ENCODE data around the gene CDIPT. TPM values are rescaled to one million over a fixed set of nuclear protein-coding genes. Genes with fewer than 3 reads are reported as not detected.
A peak's percentile ranks its signal among the peaks of the same experiment; 100 is the strongest.

CDIPT gene
- total and polyA plus RNA-seq, 2 of the 13 experiments (the other 11 are each of a cell fraction or from before 2014, with no cell fraction given): 54.9 to 97.5 TPM

DNA sequence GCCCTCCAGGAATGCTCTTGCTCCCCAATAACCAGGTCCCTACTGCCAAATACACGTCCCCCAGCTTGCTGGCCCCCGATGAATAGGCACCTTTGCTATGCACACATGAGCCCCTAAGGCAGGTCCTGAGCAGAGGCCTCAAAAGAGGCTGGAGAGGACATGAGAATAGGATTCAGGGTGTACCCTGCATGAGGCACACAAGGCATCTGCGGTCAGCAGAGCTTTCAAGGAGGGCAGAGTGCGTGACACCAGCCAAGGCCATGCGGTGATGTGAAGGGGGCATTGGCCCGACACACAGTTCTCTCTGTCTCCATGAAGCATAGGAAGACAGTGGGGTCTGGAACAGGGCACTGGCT, 29.4 kb upstream of the CDIPT start (continued):
- TF ChIP-seq, protein P1, sequence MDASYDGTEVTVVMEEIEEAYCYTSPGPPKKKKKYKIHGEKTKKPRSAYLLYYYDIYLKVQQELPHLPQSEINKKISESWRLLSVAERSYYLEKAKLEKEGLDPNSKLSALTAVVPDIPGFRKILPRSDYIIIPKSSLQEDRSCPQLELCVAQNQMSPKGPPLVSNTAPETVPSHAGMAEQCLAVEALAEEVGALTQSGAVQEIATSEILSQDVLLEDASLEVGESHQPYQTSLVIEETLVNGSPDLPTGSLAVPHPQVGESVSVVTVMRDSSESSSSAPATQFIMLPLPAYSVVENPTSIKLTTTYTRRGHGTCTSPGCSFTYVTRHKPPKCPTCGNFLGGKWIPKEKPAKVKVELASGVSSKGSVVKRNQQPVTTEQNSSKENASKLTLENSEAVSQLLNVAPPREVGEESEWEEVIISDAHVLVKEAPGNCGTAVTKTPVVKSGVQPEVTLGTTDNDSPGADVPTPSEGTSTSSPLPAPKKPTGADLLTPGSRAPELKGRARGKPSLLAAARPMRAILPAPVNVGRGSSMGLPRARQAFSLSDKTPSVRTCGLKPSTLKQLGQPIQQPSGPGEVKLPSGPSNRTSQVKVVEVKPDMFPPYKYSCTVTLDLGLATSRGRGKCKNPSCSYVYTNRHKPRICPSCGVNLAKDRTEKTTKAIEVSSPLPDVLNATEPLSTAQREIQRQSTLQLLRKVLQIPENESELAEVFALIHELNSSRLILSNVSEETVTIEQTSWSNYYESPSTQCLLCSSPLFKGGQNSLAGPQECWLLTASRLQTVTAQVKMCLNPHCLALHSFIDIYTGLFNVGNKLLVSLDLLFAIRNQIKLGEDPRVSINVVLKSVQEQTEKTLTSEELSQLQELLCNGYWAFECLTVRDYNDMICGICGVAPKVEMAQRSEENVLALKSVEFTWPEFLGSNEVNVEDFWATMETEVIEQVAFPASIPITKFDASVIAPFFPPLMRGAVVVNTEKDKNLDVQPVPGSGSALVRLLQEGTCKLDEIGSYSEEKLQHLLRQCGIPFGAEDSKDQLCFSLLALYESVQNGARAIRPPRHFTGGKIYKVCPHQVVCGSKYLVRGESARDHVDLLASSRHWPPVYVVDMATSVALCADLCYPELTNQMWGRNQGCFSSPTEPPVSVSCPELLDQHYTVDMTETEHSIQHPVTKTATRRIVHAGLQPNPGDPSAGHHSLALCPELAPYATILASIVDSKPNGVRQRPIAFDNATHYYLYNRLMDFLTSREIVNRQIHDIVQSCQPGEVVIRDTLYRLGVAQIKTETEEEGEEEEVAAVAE (CRISPR knock-in tag; IDR thresholded peaks at IDR 0.05; ENCODE audit: borderline replicate concordance): no peak
- TF ChIP-seq ZFYVE20 (CRISPR knock-in tag; IDR thresholded peaks at IDR 0.05; ENCODE audit: borderline replicate concordance, low read depth): no peak
- TF ChIP-seq, protein P2, sequence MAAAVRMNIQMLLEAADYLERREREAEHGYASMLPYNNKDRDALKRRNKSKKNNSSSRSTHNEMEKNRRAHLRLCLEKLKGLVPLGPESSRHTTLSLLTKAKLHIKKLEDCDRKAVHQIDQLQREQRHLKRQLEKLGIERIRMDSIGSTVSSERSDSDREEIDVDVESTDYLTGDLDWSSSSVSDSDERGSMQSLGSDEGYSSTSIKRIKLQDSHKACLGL (CRISPR knock-in tag; IDR thresholded peaks at IDR 0.05): no peak
- 0 out of 2 replicates have a peak, but pooled peaks have one; percentile 25 for TF ChIP-seq ZNF570 (CRISPR knock-in tag; IDR thresholded peaks at IDR 0.05; ENCODE audit: borderline replicate concordance)
- TF ChIP-seq GATAD2A (CRISPR knock-in tag; IDR thresholded peaks at IDR 0.05): no peak
- no peak for TF ChIP-seq SP140L (CRISPR knock-in tag; IDR thresholded peaks at IDR 0.05; ENCODE audit: borderline replicate concordance)
- TF ChIP-seq, protein P3, sequence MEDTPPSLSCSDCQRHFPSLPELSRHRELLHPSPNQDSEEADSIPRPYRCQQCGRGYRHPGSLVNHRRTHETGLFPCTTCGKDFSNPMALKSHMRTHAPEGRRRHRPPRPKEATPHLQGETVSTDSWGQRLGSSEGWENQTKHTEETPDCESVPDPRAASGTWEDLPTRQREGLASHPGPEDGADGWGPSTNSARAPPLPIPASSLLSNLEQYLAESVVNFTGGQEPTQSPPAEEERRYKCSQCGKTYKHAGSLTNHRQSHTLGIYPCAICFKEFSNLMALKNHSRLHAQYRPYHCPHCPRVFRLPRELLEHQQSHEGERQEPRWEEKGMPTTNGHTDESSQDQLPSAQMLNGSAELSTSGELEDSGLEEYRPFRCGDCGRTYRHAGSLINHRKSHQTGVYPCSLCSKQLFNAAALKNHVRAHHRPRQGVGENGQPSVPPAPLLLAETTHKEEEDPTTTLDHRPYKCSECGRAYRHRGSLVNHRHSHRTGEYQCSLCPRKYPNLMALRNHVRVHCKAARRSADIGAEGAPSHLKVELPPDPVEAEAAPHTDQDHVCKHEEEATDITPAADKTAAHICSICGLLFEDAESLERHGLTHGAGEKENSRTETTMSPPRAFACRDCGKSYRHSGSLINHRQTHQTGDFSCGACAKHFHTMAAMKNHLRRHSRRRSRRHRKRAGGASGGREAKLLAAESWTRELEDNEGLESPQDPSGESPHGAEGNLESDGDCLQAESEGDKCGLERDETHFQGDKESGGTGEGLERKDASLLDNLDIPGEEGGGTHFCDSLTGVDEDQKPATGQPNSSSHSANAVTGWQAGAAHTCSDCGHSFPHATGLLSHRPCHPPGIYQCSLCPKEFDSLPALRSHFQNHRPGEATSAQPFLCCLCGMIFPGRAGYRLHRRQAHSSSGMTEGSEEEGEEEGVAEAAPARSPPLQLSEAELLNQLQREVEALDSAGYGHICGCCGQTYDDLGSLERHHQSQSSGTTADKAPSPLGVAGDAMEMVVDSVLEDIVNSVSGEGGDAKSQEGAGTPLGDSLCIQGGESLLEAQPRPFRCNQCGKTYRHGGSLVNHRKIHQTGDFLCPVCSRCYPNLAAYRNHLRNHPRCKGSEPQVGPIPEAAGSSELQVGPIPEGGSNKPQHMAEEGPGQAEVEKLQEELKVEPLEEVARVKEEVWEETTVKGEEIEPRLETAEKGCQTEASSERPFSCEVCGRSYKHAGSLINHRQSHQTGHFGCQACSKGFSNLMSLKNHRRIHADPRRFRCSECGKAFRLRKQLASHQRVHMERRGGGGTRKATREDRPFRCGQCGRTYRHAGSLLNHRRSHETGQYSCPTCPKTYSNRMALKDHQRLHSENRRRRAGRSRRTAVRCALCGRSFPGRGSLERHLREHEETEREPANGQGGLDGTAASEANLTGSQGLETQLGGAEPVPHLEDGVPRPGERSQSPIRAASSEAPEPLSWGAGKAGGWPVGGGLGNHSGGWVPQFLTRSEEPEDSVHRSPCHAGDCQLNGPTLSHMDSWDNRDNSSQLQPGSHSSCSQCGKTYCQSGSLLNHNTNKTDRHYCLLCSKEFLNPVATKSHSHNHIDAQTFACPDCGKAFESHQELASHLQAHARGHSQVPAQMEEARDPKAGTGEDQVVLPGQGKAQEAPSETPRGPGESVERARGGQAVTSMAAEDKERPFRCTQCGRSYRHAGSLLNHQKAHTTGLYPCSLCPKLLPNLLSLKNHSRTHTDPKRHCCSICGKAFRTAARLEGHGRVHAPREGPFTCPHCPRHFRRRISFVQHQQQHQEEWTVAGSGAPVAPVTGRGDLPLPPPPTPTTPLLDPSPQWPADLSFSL (CRISPR knock-in tag; IDR thresholded peaks at IDR 0.05): no peak
- TF ChIP-seq, protein P4, sequence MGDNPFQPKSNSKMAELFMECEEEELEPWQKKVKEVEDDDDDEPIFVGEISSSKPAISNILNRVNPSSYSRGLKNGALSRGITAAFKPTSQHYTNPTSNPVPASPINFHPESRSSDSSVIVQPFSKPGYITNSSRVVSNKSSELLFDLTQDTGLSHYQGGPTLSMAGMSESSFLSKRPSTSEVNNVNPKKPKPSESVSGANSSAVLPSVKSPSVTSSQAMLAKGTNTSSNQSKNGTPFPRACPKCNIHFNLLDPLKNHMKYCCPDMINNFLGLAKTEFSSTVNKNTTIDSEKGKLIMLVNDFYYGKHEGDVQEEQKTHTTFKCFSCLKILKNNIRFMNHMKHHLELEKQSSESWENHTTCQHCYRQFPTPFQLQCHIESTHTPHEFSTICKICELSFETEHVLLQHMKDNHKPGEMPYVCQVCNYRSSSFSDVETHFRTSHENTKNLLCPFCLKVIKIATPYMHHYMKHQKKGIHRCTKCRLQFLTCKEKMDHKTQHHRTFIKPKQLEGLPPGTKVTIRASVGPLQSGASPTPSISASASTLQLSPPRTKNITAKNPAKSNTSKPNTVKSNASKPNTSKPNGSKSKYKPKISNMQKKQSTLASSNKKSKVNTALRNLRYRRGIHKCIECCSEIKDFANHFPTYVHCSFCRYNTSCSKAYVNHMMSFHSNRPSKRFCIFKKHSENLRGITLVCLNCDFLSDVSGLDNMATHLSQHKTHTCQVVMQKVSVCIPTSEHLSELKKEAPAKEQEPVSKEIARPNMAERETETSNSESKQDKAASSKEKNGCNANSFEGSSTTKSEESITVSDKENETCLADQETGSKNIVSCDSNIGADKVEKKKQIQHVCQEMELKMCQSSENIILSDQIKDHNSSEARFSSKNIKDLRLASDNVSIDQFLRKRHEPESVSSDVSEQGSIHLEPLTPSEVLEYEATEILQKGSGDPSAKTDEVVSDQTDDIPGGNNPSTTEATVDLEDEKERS (CRISPR knock-in tag; IDR thresholded peaks at IDR 0.05): no peak
- 0 out of 2 replicates have a peak, but pooled peaks have one; percentile 2 for TF ChIP-seq NFYB (CRISPR knock-in tag; IDR thresholded peaks at IDR 0.05)
- TF ChIP-seq ZNF251 (CRISPR knock-in tag; IDR thresholded peaks at IDR 0.05): no peak
- TF ChIP-seq ZNF776 (CRISPR knock-in tag; IDR thresholded peaks at IDR 0.05): no peak
- TF ChIP-seq, protein P5, sequence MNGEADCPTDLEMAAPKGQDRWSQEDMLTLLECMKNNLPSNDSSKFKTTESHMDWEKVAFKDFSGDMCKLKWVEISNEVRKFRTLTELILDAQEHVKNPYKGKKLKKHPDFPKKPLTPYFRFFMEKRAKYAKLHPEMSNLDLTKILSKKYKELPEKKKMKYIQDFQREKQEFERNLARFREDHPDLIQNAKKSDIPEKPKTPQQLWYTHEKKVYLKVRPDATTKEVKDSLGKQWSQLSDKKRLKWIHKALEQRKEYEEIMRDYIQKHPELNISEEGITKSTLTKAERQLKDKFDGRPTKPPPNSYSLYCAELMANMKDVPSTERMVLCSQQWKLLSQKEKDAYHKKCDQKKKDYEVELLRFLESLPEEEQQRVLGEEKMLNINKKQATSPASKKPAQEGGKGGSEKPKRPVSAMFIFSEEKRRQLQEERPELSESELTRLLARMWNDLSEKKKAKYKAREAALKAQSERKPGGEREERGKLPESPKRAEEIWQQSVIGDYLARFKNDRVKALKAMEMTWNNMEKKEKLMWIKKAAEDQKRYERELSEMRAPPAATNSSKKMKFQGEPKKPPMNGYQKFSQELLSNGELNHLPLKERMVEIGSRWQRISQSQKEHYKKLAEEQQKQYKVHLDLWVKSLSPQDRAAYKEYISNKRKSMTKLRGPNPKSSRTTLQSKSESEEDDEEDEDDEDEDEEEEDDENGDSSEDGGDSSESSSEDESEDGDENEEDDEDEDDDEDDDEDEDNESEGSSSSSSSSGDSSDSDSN (CRISPR knock-in tag; IDR thresholded peaks at IDR 0.05): 0 out of 2 replicates have a peak, but pooled peaks have one; percentile 9
